GM12878 (cell line): ENCODE data around the gene MED13L.

Source experiments
- EP300 ChIP-seq, 2 experiments: fragments of 150-350 bp in 1 of 2; IDR thresholded peaks; 2 replicates each; pipeline ENCODE4 v1.6.1; 2011 to 2012; ENCODE audit warnings: low read depth in 2 of 2, low read length in 2 of 2, borderline replicate concordance in 1 of 2, improper control_type of control experiment in 1 of 2, inconsistent platforms in 1 of 2; ENCODE audit not compliant: control insufficient read depth in 1 of 2
- POLR2A ChIP-seq: IDR thresholded peaks from 2 replicates; pipeline ENCODE4 v1.6.1; 2011; ENCODE audit warnings: low read depth, mild to moderate bottlenecking, low read length
- POLR2AphosphoS2 ChIP-seq: IDR thresholded peaks from 2 replicates; pipeline ENCODE4 v1.6.1; 2011; ENCODE audit warnings: low read depth, mild to moderate bottlenecking, low read length, improper control_type of control experiment, moderate library complexity
- POLR2AphosphoS5 ChIP-seq: IDR thresholded peaks from 2 replicates; pipeline ENCODE4 v1.6.1; 2011; ENCODE audit warnings: mild to moderate bottlenecking, low read length, inconsistent platforms
- RAD21 ChIP-seq: IDR thresholded peaks from 2 replicates; pipeline ENCODE4 v1.6.1; 2011; ENCODE audit warnings: mild to moderate bottlenecking, low read depth, low read length, moderate library complexity; ENCODE audit not compliant: insufficient read depth
- SIN3A ChIP-seq: IDR thresholded peaks from 2 replicates; pipeline ENCODE4 v1.6.1; 2012; ENCODE audit warnings: low read depth, low read length, improper control_type of control experiment
- SRF ChIP-seq, 2 experiments: IDR thresholded peaks; 2 replicates each; pipeline ENCODE4 v1.6.1; 2011; ENCODE audit warnings: low read depth in 2 of 2, low read length in 2 of 2, mild to moderate bottlenecking in 1 of 2, moderate library complexity in 1 of 2
- YY1 ChIP-seq: IDR thresholded peaks from 2 replicates; pipeline ENCODE4 v1.6.1; 2011; ENCODE audit warnings: low read depth, mild to moderate bottlenecking, low read length
- TF ChIP-seq, protein P1 (sequence below), 3 experiments: IDR thresholded peaks in 2 of 3; conservative IDR thresholded peaks in 1 of 3; 2 replicates each; pipeline ENCODE4 v1.5.1; 2011; ENCODE audit warnings: low read depth in 3 of 3, low read length in 3 of 3, mild to moderate bottlenecking in 3 of 3, control low read depth in 2 of 3, moderate library complexity in 2 of 3, inconsistent platforms in 1 of 3, mixed read lengths in 1 of 3; ENCODE audit not compliant: control insufficient read depth in 2 of 3, insufficient read depth in 1 of 3; ENCODE audit errors: extremely low read depth in 1 of 3
- TF ChIP-seq, protein P2 (sequence below): fragments of 450-650 bp; IDR thresholded peaks from 2 replicates; pipeline ENCODE4 v1.6.1; 2016; ENCODE audit warnings: mild to moderate bottlenecking, moderate library complexity, borderline replicate concordance
- TF ChIP-seq, protein P3 (sequence below): IDR thresholded peaks from 2 replicates; pipeline ENCODE4 v1.6.1; 2011; ENCODE audit warnings: borderline replicate concordance, low read depth, mild to moderate bottlenecking, moderate library complexity, mixed read lengths, low read length; ENCODE audit not compliant: insufficient read depth; ENCODE audit errors: extremely low read length

GRCh38 chr12:116048879-116049278 is 228.6 kb downstream of the MED13L start:
- no peak for TF ChIP-seq POLR2AphosphoS5
- no peak for TF ChIP-seq POLR2A
- no peak for TF ChIP-seq SRF (IDR thresholded peaks at IDR 0.05; ENCODE audit: low read depth in 2 of 2, low read length in 2 of 2)
- no peak for TF ChIP-seq RAD21
- TF ChIP-seq EP300 (IDR thresholded peaks at IDR 0.05; ENCODE audit: borderline replicate concordance in 1 of 2, control insufficient read depth in 1 of 2, low read depth in 2 of 2, low read length in 2 of 2): no peak
- TF ChIP-seq, protein P1, sequence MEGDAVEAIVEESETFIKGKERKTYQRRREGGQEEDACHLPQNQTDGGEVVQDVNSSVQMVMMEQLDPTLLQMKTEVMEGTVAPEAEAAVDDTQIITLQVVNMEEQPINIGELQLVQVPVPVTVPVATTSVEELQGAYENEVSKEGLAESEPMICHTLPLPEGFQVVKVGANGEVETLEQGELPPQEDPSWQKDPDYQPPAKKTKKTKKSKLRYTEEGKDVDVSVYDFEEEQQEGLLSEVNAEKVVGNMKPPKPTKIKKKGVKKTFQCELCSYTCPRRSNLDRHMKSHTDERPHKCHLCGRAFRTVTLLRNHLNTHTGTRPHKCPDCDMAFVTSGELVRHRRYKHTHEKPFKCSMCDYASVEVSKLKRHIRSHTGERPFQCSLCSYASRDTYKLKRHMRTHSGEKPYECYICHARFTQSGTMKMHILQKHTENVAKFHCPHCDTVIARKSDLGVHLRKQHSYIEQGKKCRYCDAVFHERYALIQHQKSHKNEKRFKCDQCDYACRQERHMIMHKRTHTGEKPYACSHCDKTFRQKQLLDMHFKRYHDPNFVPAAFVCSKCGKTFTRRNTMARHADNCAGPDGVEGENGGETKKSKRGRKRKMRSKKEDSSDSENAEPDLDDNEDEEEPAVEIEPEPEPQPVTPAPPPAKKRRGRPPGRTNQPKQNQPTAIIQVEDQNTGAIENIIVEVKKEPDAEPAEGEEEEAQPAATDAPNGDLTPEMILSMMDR (IDR thresholded peaks at IDR 0.05 in 2 of 3, conservative IDR thresholded peaks at IDR 0.05 in 1 of 3; ENCODE audit: control insufficient read depth in 2 of 3, extremely low read depth in 1 of 3, insufficient read depth in 1 of 3, low read depth in 3 of 3, low read length in 3 of 3): no peak
- TF ChIP-seq POLR2AphosphoS2: no peak
- no peak for TF ChIP-seq YY1
- TF ChIP-seq, protein P2, sequence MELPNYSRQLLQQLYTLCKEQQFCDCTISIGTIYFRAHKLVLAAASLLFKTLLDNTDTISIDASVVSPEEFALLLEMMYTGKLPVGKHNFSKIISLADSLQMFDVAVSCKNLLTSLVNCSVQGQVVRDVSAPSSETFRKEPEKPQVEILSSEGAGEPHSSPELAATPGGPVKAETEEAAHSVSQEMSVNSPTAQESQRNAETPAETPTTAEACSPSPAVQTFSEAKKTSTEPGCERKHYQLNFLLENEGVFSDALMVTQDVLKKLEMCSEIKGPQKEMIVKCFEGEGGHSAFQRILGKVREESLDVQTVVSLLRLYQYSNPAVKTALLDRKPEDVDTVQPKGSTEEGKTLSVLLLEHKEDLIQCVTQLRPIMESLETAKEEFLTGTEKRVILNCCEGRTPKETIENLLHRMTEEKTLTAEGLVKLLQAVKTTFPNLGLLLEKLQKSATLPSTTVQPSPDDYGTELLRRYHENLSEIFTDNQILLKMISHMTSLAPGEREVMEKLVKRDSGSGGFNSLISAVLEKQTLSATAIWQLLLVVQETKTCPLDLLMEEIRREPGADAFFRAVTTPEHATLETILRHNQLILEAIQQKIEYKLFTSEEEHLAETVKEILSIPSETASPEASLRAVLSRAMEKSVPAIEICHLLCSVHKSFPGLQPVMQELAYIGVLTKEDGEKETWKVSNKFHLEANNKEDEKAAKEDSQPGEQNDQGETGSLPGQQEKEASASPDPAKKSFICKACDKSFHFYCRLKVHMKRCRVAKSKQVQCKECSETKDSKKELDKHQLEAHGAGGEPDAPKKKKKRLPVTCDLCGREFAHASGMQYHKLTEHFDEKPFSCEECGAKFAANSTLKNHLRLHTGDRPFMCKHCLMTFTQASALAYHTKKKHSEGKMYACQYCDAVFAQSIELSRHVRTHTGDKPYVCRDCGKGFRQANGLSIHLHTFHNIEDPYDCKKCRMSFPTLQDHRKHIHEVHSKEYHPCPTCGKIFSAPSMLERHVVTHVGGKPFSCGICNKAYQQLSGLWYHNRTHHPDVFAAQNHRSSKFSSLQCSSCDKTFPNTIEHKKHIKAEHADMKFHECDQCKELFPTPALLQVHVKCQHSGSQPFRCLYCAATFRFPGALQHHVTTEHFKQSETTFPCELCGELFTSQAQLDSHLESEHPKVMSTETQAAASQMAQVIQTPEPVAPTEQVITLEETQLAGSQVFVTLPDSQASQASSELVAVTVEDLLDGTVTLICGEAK: no peak
- TF ChIP-seq, protein P3, sequence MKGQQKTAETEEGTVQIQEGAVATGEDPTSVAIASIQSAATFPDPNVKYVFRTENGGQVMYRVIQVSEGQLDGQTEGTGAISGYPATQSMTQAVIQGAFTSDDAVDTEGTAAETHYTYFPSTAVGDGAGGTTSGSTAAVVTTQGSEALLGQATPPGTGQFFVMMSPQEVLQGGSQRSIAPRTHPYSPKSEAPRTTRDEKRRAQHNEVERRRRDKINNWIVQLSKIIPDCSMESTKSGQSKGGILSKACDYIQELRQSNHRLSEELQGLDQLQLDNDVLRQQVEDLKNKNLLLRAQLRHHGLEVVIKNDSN: no peak
- no peak for TF ChIP-seq SIN3A
